Stimulated activated CD8-positive, alpha-beta memory T cell treated with anti-CD3 and anti-CD28 coated beads, Interleukin-7, amount 100 ng/mL, for 48 hours (primary cell): ENCODE data around the gene GNMT.
"Not testable (repeated sequence)": the region's sequence is repeated elsewhere in the genome, so short reads cannot be mapped to it uniquely, and the experiment has no call there.

Experiments
- DNase-seq, 2 donors: peaks; one replicate each; pipeline ENCODE4 v3.0.0-alpha.2; 2020; ENCODE audit warnings: low read depth in 1 of 2; ENCODE audit errors: extremely low read depth in 1 of 2

The GNMT gene

DNA sequence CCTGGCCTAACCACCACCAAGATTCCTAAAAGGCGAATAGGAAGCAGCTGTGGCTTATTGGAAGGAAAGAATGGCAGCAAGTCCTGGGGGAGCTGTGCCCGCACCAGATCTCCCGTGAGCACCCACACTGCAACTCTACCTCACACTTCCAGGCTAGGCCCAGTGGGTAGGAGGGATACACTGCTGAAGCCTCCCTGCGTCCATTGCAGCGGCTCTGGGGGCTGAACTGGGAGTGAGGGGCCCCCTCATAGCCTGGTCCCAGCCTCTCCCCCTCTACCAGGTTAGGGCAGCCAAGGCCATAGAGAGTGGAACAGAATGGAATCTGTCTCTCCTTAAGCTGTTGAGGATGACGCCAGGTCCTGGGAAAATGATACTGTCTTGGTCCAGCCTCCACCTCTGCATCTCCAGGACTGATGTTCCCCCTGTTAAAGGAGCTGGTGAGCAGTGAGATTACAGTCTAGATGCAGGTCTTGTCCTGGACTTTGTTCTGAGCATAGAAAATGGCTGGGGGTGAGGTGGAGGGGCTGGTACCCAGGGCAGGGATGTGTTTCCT lies 20.0 kb upstream of the GNMT start:
- no peak for DNase-seq

- DNase-seq = not testable (repeated sequence)
These were observed 19.2 kb upstream of the GNMT start for GRCh38 chr6:42941356-42941755.

DNA sequence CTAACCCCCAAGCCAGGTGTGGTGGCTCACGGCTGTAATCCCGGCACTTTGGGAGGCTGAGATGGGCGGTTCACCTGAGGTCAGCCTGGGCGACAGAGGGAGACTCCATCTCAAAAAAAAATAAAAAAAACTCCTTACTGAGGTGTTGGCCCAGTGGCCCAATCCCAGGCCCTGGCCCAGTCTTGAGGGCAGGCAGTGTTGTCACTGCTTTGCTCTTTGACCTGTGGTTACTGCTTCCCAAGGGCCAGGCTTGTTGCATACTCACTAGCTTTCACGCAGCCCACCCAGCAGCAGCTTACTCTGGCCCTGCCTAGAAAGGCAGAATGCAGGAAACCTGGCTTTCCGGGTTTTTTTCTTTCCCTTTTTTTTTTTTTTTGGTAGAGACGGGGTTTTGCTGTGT lies 18.1 kb upstream of the GNMT start:
- DNase-seq = no peak

- no peak for DNase-seq
These were observed 12.6 kb upstream of the GNMT start for GRCh38 chr6:42947950-42948349.

DNA sequence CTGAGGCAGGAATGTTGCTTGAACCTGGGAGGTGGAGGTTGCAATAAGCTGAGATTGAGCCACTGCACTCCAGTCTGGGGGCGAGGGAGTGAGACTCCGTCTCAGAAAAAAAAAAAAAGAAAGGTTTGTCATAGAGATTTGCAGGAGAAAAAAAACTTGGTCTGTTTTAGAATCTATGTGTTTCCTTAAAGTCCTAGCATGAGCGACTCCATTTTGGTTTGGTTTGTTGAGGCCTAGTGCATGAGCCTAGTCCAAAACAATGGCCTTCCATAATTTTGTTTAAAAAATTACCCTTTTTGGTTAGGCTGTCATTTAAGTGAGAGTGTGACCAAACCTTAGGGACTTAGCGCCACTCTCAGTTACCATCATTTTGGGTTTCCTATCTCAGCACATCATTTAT lies 8.2 kb upstream of the GNMT start:
- DNase-seq = no peak

DNA sequence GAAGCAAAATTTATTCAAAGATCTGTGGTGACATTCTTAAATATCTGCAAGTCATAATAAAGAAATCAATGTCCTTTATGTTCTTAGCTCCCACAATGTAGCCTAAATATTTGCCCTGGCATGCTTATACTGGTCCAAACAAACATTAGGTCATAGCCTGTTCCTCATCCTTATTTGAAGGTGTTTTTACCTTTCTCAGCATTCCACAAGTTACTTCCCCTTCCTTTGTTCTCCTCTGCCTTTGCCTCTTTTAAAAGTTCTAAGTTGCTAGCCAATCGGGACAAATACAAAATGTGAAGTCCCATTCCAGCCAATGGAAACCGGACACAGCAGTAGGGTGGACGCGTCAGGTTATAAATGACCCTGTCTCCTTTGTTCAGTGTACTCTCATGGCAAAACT lies 6.1 kb upstream of the GNMT start:
- DNase-seq = not testable (repeated sequence)

DNA sequence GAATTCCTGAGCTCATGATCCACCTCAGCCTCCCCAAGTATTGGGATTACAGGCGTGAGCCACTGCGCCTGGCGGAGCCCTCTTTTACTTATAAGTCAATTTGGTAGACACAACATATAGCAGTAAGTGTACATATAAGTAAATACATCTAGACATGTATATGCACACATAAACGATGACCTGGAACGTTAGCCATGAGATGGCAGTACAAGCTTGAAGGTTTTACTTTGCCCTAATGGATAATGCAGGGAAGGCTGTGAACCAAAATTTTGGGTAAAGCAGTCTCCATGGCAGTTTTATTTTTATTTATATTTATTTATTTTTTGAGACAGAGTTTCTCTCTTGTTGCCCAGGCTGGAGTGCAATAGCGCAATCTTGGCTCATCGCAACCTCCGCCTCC lies 2.4 kb upstream of the GNMT start:
- no peak for DNase-seq

DNA sequence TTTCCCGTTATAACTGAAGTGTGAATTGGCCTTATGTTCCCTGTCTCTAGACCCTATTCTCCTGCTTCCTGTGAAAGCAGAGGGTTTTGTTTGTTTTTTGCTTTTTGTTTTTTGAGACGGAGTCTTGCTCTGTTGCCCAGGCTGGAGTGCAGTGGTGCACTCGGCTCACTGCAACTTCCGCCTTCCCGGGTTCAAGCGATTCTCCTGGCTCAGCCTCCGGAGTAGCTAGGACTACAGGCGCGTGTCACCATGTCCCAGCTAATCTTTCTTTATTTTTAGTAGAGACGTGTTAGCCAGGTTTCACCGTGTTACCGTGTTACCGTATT lies 674 bp upstream of the GNMT start:
- DNase-seq = no peak

GRCh38 chr6:42961020-42961470 lies 491 bp downstream of the GNMT start:
- DNase-seq = no peak

GRCh38 chr6:42962096-42962495 lies 1.5 kb downstream of the GNMT start:
- no peak for DNase-seq

DNA sequence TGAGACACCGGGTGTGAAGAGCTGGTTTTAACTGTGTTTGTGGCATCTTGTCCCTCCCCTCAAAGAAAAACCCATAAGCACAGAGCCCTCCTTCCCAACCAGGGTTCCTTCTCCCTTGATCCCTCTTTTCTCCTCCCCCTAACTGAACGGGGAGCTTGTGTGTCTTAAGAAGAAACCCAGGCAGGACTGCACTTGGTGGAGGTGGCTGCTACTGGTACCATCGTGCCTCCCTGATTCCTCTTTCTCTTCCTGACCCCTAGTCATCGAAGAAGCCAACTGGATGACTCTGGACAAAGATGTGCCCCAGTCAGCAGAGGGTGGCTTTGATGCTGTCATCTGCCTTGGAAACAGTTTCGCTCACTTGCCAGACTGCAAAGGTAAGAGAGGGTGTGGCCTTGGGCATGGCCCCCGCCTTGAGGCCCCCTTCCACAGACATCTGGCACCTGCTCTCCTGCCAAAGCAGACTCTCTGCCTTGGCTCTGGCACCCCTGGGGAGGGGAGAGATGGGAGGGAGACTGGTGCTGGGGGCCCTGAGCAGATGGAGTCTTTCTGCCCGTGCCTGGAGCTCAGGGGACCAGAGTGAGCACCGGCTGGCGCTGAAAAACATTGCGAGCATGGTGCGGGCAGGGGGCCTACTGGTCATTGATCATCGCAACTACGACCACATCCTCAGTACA lies 2.1 kb downstream of the GNMT start:
- no peak for DNase-seq

DNA sequence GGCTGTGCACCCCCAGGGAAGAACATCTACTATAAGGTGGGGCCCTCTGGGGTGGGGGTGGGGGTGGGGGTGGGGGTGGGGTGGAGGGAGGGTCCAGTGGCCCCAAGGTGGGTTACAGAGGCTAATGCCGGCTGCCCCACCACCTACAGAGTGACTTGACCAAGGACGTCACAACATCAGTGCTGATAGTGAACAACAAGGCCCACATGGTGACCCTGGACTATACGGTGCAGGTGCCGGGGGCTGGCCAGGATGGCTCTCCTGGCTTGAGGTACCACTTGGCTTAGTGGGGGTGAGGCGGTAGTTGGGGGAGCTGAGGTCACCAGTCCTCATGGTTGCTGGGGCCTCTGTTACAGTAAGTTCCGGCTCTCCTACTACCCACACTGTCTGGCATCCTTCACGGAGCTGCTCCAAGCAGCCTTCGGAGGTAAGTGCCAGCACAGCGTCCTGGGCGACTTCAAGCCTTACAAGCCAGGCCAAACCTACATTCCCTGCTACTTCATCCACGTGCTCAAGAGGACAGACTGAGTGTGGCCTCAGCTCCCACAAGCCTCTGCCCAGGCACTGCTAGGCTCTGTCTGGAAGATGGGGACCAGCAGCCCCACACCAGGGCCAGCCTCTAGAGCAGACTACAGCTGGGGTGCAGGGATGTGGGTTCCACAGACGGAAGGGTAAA lies 2.8 kb downstream of the GNMT start:
- DNase-seq = no peak

DNA sequence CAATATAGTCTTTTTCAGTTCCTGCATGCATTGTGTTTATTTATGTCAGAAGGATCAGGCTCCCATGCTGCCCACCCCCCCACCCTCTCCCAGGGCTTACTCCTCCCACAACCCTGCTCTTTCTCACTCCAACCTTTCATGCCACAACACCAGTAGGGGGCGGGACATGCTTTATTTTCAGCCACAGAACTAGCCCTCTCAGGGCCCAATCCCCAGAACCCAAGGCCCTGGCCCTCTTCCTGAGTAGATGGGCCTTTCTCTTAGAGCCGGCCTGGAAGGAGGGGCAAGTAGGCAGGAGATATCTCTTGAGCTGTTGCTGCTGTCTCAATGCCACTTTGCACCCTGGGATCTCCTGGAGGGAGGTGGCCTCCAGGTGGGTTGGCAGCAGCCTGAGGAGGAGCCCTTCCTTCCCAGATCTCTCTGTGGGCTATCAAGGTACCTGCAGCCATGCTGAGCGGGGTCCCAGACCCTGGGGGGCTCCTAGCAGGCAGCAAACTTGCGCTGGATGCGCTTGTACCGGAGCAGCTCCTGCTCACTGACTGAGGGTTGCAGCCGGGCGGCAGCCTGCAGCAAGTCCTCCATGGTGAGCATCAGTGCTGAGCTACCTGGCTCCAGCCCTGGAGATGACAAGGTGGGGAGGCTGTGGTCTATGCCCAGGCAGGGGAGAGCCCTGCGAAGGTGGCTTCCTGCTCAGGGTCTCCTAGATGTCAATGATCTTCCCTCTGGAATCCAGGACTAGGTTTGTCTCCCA lies 3.5 kb downstream of the GNMT start:
- DNase-seq = no peak

GRCh38 chr6:42966571-42966970 lies 6.0 kb downstream of the GNMT start:
- no peak for DNase-seq

DNA sequence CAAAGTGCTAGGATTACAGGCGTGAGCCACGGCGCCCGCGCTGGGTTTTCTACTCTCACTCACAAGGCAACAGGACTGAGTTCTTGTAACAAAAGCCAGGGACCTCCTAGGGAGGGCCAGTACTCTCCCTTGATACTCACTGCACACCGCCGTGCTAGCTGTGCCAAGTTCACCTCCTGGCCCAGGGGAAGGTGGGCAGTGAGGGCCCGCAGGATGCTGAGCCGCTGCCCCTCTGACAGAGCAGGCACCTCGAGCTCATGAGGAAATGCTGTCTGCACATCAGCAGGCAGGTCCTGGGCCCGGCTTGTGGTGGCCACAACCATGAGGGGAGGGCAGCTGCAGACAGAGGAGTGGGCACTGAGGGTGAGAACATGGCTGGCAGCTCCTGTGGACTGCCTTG lies 6.7 kb downstream of the GNMT start:
- no peak for DNase-seq

DNA sequence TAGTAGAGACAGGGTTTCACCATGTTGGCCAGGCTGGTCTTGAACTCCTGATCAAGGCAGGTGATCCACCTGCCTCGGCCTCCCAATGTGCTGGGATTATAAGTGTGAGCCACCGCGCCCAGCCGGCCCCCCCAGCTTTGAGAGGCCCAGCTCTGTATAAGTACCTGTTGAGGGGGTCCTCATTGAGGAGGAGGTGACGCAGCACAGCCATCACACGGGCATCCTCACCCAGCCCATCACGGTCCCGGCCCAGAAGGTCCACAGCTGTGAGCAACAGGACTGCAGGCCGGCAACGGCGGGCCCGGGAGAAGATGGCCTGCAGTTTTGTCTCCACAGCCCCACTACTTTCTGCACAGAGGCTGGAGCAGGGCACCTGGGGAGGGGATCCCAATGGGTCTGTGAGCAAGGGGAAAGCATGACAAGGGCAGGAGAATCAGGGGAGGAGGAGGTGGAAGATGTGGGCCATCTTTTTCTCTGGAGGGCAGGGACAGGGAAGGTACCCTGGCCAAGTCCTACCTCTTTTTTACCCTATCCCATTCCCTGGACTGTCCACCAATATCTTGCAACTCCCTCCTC lies 7.7 kb downstream of the GNMT start:
- no peak for DNase-seq

DNA sequence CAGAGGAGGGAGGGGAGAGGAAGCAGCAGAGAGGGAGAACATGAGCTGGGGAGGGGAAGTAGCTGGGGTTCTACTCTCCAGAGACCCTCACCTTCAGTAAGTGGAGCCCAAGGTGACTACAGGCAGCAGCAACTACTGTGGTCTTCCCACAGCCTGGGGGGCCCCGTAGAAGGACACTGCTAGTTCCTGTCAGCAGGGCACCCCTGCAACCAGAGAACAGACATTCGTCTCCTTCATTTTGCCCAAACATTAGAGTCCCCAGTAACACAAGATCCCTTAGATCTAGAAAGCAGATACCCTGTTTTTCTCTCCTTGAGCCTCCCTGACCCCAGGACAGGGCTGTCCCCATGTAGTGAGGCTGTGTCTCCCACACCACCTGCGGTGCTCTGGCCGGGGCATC lies 8.2 kb downstream of the GNMT start:
- DNase-seq = no peak

- DNase-seq = no peak
These were observed 8.9 kb downstream of the GNMT start for GRCh38 chr6:42969431-42969830.

- DNase-seq = no peak
These were observed 9.4 kb downstream of the GNMT start for GRCh38 chr6:42969934-42970333.

GRCh38 chr6:42970871-42971612 lies 10.5 kb downstream of the GNMT start:
- no peak for DNase-seq
